ENCODE measurements around the gene RNASE13. TPM values are rescaled to one million over a fixed set of nuclear protein-coding genes. Genes with fewer than 3 reads are reported as not detected.
"Not testable (repeated sequence)": the region's sequence is repeated elsewhere in the genome, so short reads cannot be mapped to it uniquely, and the experiment has no call there.

Gene RNASE13
- total RNA-seq, 1 experiment from 2014 or later: 0.15 TPM

DNA sequence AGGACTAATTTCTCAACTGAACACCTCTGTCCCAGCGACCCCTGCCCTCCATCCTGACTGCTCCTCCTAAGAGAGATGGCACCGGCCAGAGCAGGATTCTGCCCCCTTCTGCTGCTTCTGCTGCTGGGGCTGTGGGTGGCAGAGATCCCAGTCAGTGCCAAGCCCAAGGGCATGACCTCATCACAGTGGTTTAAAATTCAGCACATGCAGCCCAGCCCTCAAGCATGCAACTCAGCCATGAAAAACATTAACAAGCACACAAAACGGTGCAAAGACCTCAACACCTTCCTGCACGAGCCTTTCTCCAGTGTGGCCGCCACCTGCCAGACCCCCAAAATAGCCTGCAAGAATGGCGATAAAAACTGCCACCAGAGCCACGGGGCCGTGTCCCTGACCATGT lies 8.3 kb upstream of the RNASE13 start (continued):
- TF ChIP-seq CBX3 (IDR thresholded peaks at IDR 0.05; ENCODE audit: low read depth) (no peak), YY1 (IDR thresholded peaks at IDR 0.05; ENCODE audit: extremely low read depth, insufficient replicate concordance, low read depth, low read length) (no peak), SRF (IDR thresholded peaks at IDR 0.05; ENCODE audit: low read depth) (no peak), EGR1 (IDR thresholded peaks at IDR 0.05; ENCODE audit: low read depth) (no peak), FOSL1 (IDR thresholded peaks at IDR 0.05; ENCODE audit: low read depth) (no peak), TCF7L2 (IDR thresholded peaks at IDR 0.05; ENCODE audit: borderline replicate concordance, extremely low read depth, insufficient read depth, insufficient read length) (no peak)
- TF ChIP-seq, protein P1, sequence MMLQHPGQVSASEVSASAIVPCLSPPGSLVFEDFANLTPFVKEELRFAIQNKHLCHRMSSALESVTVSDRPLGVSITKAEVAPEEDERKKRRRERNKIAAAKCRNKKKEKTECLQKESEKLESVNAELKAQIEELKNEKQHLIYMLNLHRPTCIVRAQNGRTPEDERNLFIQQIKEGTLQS (IDR thresholded peaks at IDR 0.05): no peak

GRCh38 chr14:21041676-21042433 lies 7.2 kb upstream of the RNASE13 start, which contains the start of gene RNASE7:
Gene RNASE7 (plus strand): TSS chr14:21042362. CDS start chr14:21042993, 631 bp downstream.
- Histone ChIP-seq H4K20me1 (ENCODE audit: insufficient read depth) (no peaks in the 10 kb centered on the region), H3K79me2 (ENCODE audit: insufficient read depth, low read length) (no peaks in the 10 kb centered on the region), H3K27me3 (ENCODE audit: insufficient read depth, low read length) (no peaks in the 10 kb centered on the region), H2AFZ (ENCODE audit: low read depth, low read length, poor library complexity, severe bottlenecking) (no peak within 1 kb of the TSS), H3K27ac (ENCODE audit: low read depth, low read length) (no peak within 1 kb of the TSS), H3K4me2 (ENCODE audit: low read length) (no peak within 1 kb of the TSS), H3K4me1 (ENCODE audit: control insufficient read depth in 1 of 2, insufficient read depth in 2 of 2, low read length in 2 of 2) (peaks cover 0 to 4% of the 10 kb centered on the region in 2 experiments; a peak in 1 of 4 replicates), H3K36me3 (ENCODE audit: control insufficient read depth in 1 of 2, insufficient read depth in 2 of 2, low read length in 2 of 2) (no peaks in the 10 kb centered on the region), H3K4me3 (replicated peaks in 1 of 2; ENCODE audit: low read depth in 1 of 2, low read length in 2 of 2) (no peak within 1 kb of the TSS), H3K9ac (ENCODE audit: low read length) (no peak within 1 kb of the TSS), H3K9me3 (ENCODE audit: control insufficient read depth in 1 of 2, insufficient read depth in 1 of 2, low read depth in 1 of 2, low read length in 2 of 2) (no peaks in the 10 kb centered on the region), H3K9me2 (ENCODE audit: insufficient read depth) (no peaks in the 10 kb centered on the region)
- BruUV-seq (replicated peaks): no TSS peak
- POLR2A ChIA-PET: no interaction called here
- RAD21 ChIA-PET (ENCODE audit: low non-redundant PET in 1 of 2, low total read pairs in 2 of 2, uncharacterized antibody in 2 of 2, unreplicated experiment in 2 of 2): no interaction called here
- ATAC-seq: no peak
- intact Hi-C loops (cut with micrococcal nuclease): no loop called here
- no peak for TF ChIP-seq RAD21 (IDR thresholded peaks at IDR 0.05; ENCODE audit: low read depth)
- no peak for TF ChIP-seq FOSL1 (IDR thresholded peaks at IDR 0.05; ENCODE audit: low read depth)
- TF ChIP-seq EGR1 (IDR thresholded peaks at IDR 0.05; ENCODE audit: low read depth): no peak
- TF ChIP-seq, protein P2, sequence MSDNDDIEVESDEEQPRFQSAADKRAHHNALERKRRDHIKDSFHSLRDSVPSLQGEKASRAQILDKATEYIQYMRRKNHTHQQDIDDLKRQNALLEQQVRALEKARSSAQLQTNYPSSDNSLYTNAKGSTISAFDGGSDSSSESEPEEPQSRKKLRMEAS (IDR thresholded peaks at IDR 0.05): no peak
- DNase-seq (ENCODE audit: low read depth, low spot score): no peak
- CTCF ChIA-PET: interaction anchor here (0.8 to 5.4 kb wide), 3 partner anchors 27 to 71 kb away, joined by 3 to 148 read pairs (median 4); no protein-coding TSS in a partner anchor

DNA sequence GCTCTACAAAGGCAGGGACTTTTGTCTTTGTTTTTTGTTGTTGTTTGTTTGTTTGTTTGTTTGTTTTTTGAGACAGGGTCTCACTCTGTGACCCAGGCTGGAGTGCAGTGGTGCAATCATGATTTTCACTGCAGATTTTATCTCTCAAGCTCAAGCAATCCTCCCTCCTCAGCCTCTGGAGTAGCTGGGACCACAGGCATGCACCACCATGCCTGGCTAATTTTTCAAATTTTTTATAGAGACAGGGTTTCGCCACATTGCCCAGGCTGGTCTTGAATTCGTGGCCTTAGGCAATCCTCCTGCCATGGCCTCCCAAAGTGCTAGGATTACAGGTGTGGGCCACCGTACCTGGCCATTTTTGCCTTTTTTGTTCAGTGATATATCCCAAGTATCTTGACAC lies 6.3 kb upstream of the RNASE13 start:
- not testable (repeated sequence) for ATAC-seq; DNase-seq (ENCODE audit: low read depth, low spot score); H3K36me3 ChIP-seq (ENCODE audit: control insufficient read depth in 1 of 2, insufficient read depth in 2 of 2, low read length in 2 of 2); H3K79me2 ChIP-seq (ENCODE audit: insufficient read depth, low read length); H3K27me3 ChIP-seq (ENCODE audit: insufficient read depth, low read length); BruUV-seq (replicated peaks); H3K4me2 ChIP-seq (ENCODE audit: low read length); H3K9me2 ChIP-seq (ENCODE audit: insufficient read depth); H2AFZ ChIP-seq (ENCODE audit: low read depth, low read length, poor library complexity, severe bottlenecking); H3K27ac ChIP-seq (ENCODE audit: low read depth, low read length); H3K4me1 ChIP-seq (ENCODE audit: control insufficient read depth in 1 of 2, insufficient read depth in 2 of 2, low read length in 2 of 2); H3K4me3 ChIP-seq (replicated peaks in 1 of 2; ENCODE audit: low read depth in 1 of 2, low read length in 2 of 2); H3K9me3 ChIP-seq (ENCODE audit: control insufficient read depth in 1 of 2, insufficient read depth in 1 of 2, low read depth in 1 of 2, low read length in 2 of 2); H4K20me1 ChIP-seq (ENCODE audit: insufficient read depth); H3K9ac ChIP-seq (ENCODE audit: low read length)
- RAD21 ChIA-PET (ENCODE audit: low non-redundant PET in 1 of 2, low total read pairs in 2 of 2, uncharacterized antibody in 2 of 2, unreplicated experiment in 2 of 2): interaction anchor here (1.3 to 2.2 kb wide), 3 partner anchors 26 to 63 kb away, joined by 3 to 30 read pairs (median 24); no protein-coding TSS in a partner anchor
- intact Hi-C loops (cut with micrococcal nuclease): loop anchor here (1.0 kb wide), 3 partner anchors 27 to 344 kb away; no protein-coding TSS in a partner anchor
- POLR2A ChIA-PET: interaction anchor here (1.8 kb wide), 1 partner anchor 26 kb away, joined by 6 read pairs; no protein-coding TSS in a partner anchor
- CTCF ChIA-PET: interaction anchor here (0.8 to 5.4 kb wide), 8 partner anchors 8 to 344 kb away, joined by 3 to 148 read pairs (median 8); no protein-coding TSS in a partner anchor
